ENCODE data around the gene VPS35L. TPM values are rescaled to one million over a fixed set of nuclear protein-coding genes. Genes with fewer than 3 reads are reported as not detected.

VPS35L gene
- total RNA-seq, 1 experiment from 2014 or later = 11.7 TPM

DNA sequence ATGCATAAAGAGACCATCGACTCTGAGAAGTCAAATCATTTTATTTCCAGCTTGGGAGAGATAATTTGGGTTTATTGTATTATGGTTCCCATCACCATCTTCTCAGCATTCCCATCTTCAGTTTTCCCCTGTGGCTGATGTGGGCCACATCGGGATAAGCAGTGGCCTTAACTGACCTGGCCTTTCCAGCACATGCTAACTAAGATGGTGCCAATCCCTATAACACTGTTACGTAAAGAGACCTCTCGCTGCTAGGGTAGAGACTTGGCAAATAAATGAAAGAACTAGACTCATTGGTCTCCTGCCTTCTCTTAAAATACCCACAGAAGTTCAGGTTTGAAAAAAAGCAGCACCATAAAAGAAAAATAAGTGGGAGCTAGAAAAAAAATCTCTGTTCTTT lies 49.4 kb downstream of the VPS35L start:
- H3K9me2 ChIP-seq (ENCODE audit: insufficient read depth) = no peaks in the 10 kb centered on the region
- no peaks in the 10 kb centered on the region for H3K27me3 ChIP-seq (ENCODE audit: insufficient read depth, low read depth)
- ChIA-PET CTCF (interaction anchor here (0.6 to 1.3 kb wide), 2 partner anchors 282 to 1353 kb away, joined by 4 read pairs; no protein-coding TSS in a partner anchor), POLR2A (ENCODE audit: unreplicated experiment) (no interaction called here)
- no TSS peak for BruUV-seq (replicated peaks)
- H3K79me2 ChIP-seq (ENCODE audit: low read depth) = no peaks in the 10 kb centered on the region
- peaks cover 48% of the 10 kb centered on the region for H3F3A ChIP-seq (ENCODE audit: insufficient read depth, low read depth)
- H3K9me3 ChIP-seq (ENCODE audit: insufficient read depth, low read depth) = no peaks in the 10 kb centered on the region
- H2AFZ ChIP-seq = no peak overlapping the region
- peak overlapping the region; percentile 79 for H3K27ac ChIP-seq
- H4K20me1 ChIP-seq (ENCODE audit: insufficient read depth) = no peaks in the 10 kb centered on the region
- intact Hi-C loops (cut with micrococcal nuclease; ENCODE audit: unreplicated experiment) = loop anchor here (1.0 to 10.0 kb wide), 7 partner anchors 77 to 281 kb away; no protein-coding TSS in a partner anchor
- peak overlapping the region; percentile 63; the same call in 1 of the 2 replicates for H3K4me2 ChIP-seq
- DNase-seq = no peak
- H3K4me1 ChIP-seq (replicated peaks; ENCODE audit: insufficient read depth) = peaks cover 57% of the 10 kb centered on the region
- H3K36me3 ChIP-seq (ENCODE audit: low read depth) = no peaks in the 10 kb centered on the region
- TF ChIP-seq CTCF (conservative IDR thresholded peaks at IDR 0.05) (no peak), EZH2 (IDR thresholded peaks at IDR 0.05; ENCODE audit: low read depth) (no peak)
- H3K4me3 ChIP-seq = no peak overlapping the region

GRCh38 chr16:19605701-19606100 lies 50.2 kb downstream of the VPS35L start:
- H3K36me3 ChIP-seq (ENCODE audit: low read depth) = no peaks in the 10 kb centered on the region
- CTCF ChIA-PET = interaction anchor here (0.6 to 1.0 kb wide), 3 partner anchors 22 to 1352 kb away, joined by 3 to 4 read pairs (median 3); no protein-coding TSS in a partner anchor
- DNase-seq = peak; percentile 46 to 93

More at GRCh38 chr16:19605701-19606100, 50.2 kb downstream of the VPS35L start:
- H3K4me1 ChIP-seq (replicated peaks; ENCODE audit: insufficient read depth) = peaks cover 52% of the 10 kb centered on the region
- H3K27ac ChIP-seq = peak overlapping the region; percentile 79
- H3K4me3 ChIP-seq = peak overlapping the region; percentile 12; the same call in 1 of the 2 replicates
- H4K20me1 ChIP-seq (ENCODE audit: insufficient read depth) = no peaks in the 10 kb centered on the region
- H3F3A ChIP-seq (ENCODE audit: insufficient read depth, low read depth) = peaks cover 48% of the 10 kb centered on the region
- H3K9me3 ChIP-seq (ENCODE audit: insufficient read depth, low read depth) = no peaks in the 10 kb centered on the region
- TF ChIP-seq CTCF (conservative IDR thresholded peaks at IDR 0.05) (no peak), EZH2 (IDR thresholded peaks at IDR 0.05; ENCODE audit: low read depth) (no peak)
- H2AFZ ChIP-seq = no peak overlapping the region
- peak overlapping the region; percentile 63 for H3K4me2 ChIP-seq
- POLR2A ChIA-PET (ENCODE audit: unreplicated experiment) = interaction anchor here (0.6 to 0.8 kb wide), 4 partner anchors 11 to 276 kb away, joined by 3 to 10 read pairs (median 4); no protein-coding TSS in a partner anchor
- H3K27me3 ChIP-seq (ENCODE audit: insufficient read depth, low read depth) = no peaks in the 10 kb centered on the region
- H3K9me2 ChIP-seq (ENCODE audit: insufficient read depth) = no peaks in the 10 kb centered on the region
- intact Hi-C loops (cut with micrococcal nuclease; ENCODE audit: unreplicated experiment) = loop anchor here (1.0 to 10.0 kb wide), 7 partner anchors 77 to 281 kb away; no protein-coding TSS in a partner anchor
- H3K79me2 ChIP-seq (ENCODE audit: low read depth) = no peaks in the 10 kb centered on the region
- BruUV-seq (replicated peaks) = no TSS peak
